Upper lobe of right lung (tissue), 1 donor: ENCODE results near the gene FHL1. TPM values are rescaled to one million over a fixed set of nuclear protein-coding genes. Genes with fewer than 3 reads are reported as not detected.
"Not testable (repeated sequence)": the region's sequence is repeated elsewhere in the genome, so short reads cannot be mapped to it uniquely, and the experiment has no call there.

ENCODE experiments used
- ATAC-seq: fragments of 200-7000 bp; cut with Tn5 transposase; one replicate; pipeline ENCODE4 v1.9.1; 2020; ENCODE audit warnings: mild to moderate bottlenecking, moderate library complexity
- DNase-seq: peaks from one replicate; pipeline ENCODE4 v3.0.0-alpha.2; 2020
- H3K27ac ChIP-seq: fragments of 200-600 bp; one replicate; pipeline ENCODE4 v1.8.0; 2022
- H3K27me3 ChIP-seq: fragments of 200-600 bp; one replicate; pipeline ENCODE4 v1.8.0; 2022; ENCODE audit warnings: mild to moderate bottlenecking
- H3K36me3 ChIP-seq: fragments of 200-600 bp; one replicate; pipeline ENCODE4 v1.8.0; 2022
- H3K4me1 ChIP-seq: fragments of 200-600 bp; one replicate; pipeline ENCODE4 v1.8.0; 2022
- H3K4me3 ChIP-seq: fragments of 200-600 bp; one replicate; pipeline ENCODE4 v1.8.0; 2022; ENCODE audit warnings: mild to moderate bottlenecking
- H3K9me3 ChIP-seq: fragments of 200-600 bp; one replicate; pipeline ENCODE4 v1.8.0; 2022
- CTCF ChIP-seq: fragments of 200-600 bp; IDR thresholded peaks from one replicate; pipeline ENCODE4 v1.8.0; 2022; ENCODE audit warnings: antibody characterized with exemption
- intact Hi-C: fragments of 100-400 bp; cut with DNase I; formaldehyde crosslinking; loops from one replicate; pipeline ENCODE4 v1.11.0; 2022
- total RNA-seq: library from RNA; stranded (reverse); fragmentation: NEBNext Ultra II Directional; extraction: Animal tissue kit (Norgen Biotek cat#: 25700); gene quantifications from one replicate; pipeline ENCODE4 v1.2.1, GENCODE V29; 2021
- donor health status: DM: no; HTN: yes; CAD: no; lungs with severe emphysema.

Gene FHL1
- total RNA-seq, 1 donor from 2014 or later: 328 TPM

- peaks cover 3% of the 10 kb centered on the region for H3K4me1 ChIP-seq
- H3K27ac ChIP-seq: no peak overlapping the region
- DNase-seq (no peak), ATAC-seq (peak; percentile 82)
- H3K36me3 ChIP-seq: no peaks in the 10 kb centered on the region
- intact Hi-C loops: no loop called here
- no peaks in the 10 kb centered on the region for H3K9me3 ChIP-seq
- no peak overlapping the region for H3K4me3 ChIP-seq
- no peaks in the 10 kb centered on the region for H3K27me3 ChIP-seq
- TF ChIP-seq CTCF: peak; percentile 54
These were observed 15.7 kb downstream of the FHL1 start for GRCh38 chrX:136162827-136163570.

GRCh38 chrX:136163689-136164088 lies 16.4 kb downstream of the FHL1 start:
- H3K4me1 ChIP-seq: peaks cover 3% of the 10 kb centered on the region
- DNase-seq: no peak
- H3K27ac ChIP-seq: no peak overlapping the region
- H3K4me3 ChIP-seq: no peak overlapping the region
- TF ChIP-seq CTCF: no peak
- no peaks in the 10 kb centered on the region for H3K9me3 ChIP-seq
- ATAC-seq: no peak
- intact Hi-C loops: no loop called here
- no peaks in the 10 kb centered on the region for H3K36me3 ChIP-seq
- no peaks in the 10 kb centered on the region for H3K27me3 ChIP-seq

GRCh38 chrX:136165406-136165805 lies 18.1 kb downstream of the FHL1 start:
- peaks cover 3% of the 10 kb centered on the region for H3K4me1 ChIP-seq
- no peaks in the 10 kb centered on the region for H3K9me3 ChIP-seq
- H3K27ac ChIP-seq: peak overlapping the region; percentile 24
- no peak for TF ChIP-seq CTCF
- H3K4me3 ChIP-seq: no peak overlapping the region
- H3K27me3 ChIP-seq: no peaks in the 10 kb centered on the region
- intact Hi-C loops: loop anchor here (5.0 kb wide), 1 partner anchor 47 kb away; no protein-coding TSS in a partner anchor
- H3K36me3 ChIP-seq: no peaks in the 10 kb centered on the region
- ATAC-seq (no peak), DNase-seq (no peak)

GRCh38 chrX:136166221-136166855 lies 19.0 kb downstream of the FHL1 start:
- intact Hi-C loops: loop anchor here (5.0 kb wide), 1 partner anchor 46 kb away; no protein-coding TSS in a partner anchor
- Histone ChIP-seq H3K36me3 (no peaks in the 10 kb centered on the region), H3K27me3 (no peaks in the 10 kb centered on the region), H3K4me1 (peaks cover 3% of the 10 kb centered on the region), H3K4me3 (no peak overlapping the region), H3K27ac (peak overlapping the region; percentile 24), H3K9me3 (no peaks in the 10 kb centered on the region)
- peak; percentile 21 for TF ChIP-seq CTCF
- DNase-seq: no peak
- ATAC-seq: peak; percentile 42

- DNase-seq, ATAC-seq, H3K27me3 ChIP-seq, H3K27ac ChIP-seq, H3K9me3 ChIP-seq, H3K4me3 ChIP-seq, H3K36me3 ChIP-seq, H3K4me1 ChIP-seq: not testable (repeated sequence)
- intact Hi-C loops: loop anchor here (5.0 kb wide), 1 partner anchor 44 kb away; no protein-coding TSS in a partner anchor
These were observed 20.7 kb downstream of the FHL1 start for GRCh38 chrX:136167989-136168388.
